Measurements from ENCODE around the gene SPNS3.

Gene SPNS3

GRCh38 chr17:4490637-4491061 lies 56.9 kb downstream of the SPNS3 start:
- DNase-seq = no peak

DNA sequence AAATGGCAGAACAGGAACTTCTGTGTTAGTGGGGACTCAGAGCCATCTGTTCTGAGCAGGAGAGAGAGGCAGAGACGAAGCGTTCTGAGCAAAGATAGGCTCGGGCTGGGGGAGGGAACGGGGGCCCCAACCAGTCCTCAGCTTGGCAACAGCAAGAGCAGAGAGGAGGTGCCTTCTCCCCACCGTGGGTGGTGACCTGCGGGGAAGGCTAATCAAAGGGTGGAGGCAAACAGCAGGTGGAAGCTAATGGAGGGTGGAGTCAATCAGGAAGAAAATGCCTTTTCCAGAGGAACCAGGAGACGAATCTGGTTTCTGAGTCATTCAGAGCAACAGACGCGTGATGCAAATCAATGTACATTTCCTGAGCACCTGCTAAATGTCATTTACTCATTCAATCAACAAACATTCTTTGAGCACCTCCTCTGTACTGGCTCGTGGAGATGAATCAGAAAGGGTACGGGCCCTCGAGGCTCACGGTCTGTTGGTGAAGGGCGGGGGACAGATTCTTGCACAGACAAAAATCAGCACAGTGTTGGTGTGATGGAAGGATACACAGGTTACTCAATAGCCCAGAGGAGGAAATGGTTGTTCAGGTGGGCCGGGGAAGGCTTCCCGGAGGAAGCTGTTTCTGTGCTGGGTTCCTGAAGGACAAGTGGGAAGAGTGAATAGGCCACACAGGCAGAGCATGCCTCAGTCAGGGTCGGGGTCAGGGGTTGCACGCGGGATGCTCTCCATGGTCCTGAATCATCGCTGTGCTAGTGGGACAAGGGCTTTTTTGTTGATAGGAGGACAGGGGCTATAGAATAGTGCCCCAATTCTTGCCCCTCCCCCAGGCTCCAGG lies 59.2 kb downstream of the SPNS3 start:
- DNase-seq = peak; percentile 32 to 57 (median 38)

GRCh38 chr17:4497101-4497824 lies 63.5 kb downstream of the SPNS3 start:
- peak; percentile 29 to 41 (median 36) for DNase-seq

DNA sequence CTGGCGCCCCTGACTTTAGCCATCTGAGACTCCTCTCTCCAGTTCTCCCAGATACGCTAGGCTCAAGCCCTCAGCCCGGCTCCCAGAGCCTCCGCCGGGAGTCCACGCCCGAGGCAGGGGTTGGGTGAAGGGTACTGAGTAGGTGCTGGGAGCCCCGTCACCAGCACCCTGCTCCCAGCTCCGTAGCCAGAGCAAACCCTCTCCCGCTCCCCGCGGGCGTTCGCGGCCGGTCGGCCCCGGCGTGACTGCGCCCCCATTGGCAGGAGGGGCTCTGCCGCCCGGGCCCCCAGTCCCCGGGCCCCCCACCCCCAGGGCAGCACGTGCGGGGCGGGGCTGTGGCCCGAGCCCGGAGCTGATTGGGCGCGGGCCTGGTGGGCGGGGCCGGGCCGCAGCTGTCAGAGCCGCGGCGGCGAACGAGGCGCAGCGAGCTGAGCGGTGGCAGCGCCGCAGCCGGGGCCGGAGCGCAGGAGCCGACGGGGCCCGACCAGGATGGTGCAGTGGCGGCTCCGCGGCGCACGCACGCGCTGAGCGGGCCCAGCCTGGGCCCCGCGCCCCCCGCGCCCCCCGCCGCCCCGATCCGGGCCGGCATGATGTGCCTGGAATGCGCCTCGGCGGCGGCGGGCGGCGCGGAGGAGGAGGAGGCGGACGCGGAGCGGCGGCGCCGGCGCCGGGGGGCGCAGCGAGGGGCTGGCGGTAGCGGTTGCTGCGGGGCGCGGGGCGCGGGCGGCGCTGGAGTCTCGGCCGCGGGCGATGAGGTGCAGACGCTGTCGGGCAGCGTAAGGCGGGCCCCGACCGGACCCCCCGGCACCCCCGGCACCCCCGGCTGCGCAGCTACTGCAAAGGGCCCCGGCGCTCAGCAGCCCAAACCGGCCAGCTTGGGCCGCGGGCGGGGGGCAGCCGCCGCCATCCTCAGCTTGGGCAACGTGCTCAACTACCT lies 65.0 kb downstream of the SPNS3 start, which contains the start of gene SPNS2:
SPNS2 (plus strand) TSS at position 421 of the 937 bp plus-strand sequence; CDS start at position 588, 167 bp downstream.
- DNase-seq = peak; percentile 55 to 88 (median 74)

GRCh38 chr17:4499431-4500190 lies 65.9 kb downstream of the SPNS3 start:
- peak in 2 of 3 donors; percentile 27 to 56 for DNase-seq

DNA sequence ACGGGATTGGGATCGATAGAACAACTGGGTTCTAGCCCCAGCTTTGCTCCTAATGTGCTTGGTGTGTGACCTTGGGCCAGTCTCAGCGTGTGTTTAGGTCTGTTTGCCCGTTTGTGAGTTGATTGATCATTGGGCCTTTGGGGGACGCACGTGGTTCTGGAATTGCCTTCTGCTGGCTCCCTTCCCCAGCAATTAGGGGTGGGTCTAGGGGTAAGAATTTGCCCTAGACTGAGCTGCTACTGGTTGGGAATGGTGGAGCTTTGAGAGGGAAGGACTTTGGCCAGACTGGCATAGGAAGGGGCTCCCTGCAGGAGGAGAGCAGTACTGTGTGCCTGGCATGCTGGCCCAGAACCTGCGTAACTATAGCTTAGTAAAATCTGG lies 66.4 kb downstream of the SPNS3 start:
- DNase-seq = no peak

GRCh38 chr17:4501295-4501949 lies 67.7 kb downstream of the SPNS3 start:
- no peak for DNase-seq

GRCh38 chr17:4502466-4503154 lies 68.9 kb downstream of the SPNS3 start:
- no peak for DNase-seq

GRCh38 chr17:4503283-4504025 lies 69.7 kb downstream of the SPNS3 start:
- DNase-seq = no peak

- no peak for DNase-seq
These were observed 70.4 kb downstream of the SPNS3 start for GRCh38 chr17:4504188-4504587.

DNA sequence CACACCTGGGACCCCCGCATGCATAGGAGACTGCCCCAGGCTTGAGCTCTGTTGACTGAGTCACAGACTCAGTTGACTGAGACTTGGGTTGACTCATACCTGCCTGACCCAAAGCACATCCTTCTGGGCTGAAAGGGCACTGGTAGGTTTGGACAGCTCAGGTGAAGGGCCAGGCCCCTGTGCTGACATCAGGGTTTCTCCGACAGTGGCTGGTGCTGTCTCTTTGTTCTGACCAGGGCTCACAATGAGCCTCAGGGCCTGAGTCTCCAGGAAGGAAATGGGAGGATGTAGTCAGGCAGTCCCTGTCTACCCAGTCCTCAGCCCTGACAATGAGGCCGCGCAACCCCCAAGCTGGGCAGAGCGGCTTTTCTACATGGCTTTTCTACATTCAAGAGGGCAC lies 71.4 kb downstream of the SPNS3 start:
- no peak for DNase-seq

DNA sequence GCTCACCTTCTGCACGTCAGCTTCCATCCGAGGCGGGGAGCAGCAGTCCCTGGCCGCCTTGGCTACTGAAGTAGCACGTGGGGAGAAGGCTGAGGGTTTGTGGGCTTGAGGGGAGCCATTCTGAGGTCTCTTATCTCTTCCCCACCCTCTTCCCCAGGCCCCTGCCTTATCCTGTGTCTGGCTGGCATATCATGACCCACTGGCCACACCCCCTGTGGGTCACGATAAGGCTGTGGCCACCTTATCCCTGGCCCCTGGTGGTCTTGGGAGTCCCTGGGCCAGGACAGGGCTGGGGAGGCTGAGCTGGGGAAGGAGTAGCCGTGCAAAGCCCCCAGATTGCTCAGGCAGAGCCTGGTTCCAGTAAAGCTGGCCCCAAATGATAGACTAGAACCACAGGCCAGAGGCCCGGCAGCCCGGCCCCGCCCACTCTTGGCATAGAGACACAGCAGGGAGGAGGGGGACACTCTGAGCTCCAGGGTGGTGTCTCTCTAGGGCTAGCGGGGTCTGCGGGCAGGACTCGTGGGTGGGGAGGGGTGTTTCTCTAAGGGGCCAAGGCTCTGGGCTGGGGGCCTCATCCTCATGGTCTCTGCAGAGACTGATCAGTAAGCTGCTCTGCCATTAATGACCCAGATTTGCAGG lies 72.6 kb downstream of the SPNS3 start:
- DNase-seq = no peak

DNA sequence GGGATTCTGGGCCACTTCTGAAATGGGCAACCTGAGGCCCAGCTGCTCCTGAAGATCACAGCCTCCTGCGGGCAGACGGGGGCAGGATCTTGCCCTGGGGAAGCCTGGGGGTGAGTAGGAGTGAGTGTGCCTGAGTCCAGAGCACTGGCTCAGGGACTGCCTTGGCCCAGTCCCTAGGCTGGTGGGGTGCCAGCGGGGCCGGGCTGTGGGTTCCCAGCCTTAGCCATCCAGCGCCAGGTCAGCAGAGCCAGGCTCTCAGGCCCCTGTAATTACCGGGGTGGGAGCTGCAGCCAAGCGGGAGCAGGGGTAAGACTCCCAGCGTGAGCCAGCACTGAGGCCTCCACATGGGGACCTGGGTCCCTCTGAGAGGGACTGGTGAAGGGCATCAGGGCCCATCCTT lies 73.2 kb downstream of the SPNS3 start:
- no peak for DNase-seq

DNA sequence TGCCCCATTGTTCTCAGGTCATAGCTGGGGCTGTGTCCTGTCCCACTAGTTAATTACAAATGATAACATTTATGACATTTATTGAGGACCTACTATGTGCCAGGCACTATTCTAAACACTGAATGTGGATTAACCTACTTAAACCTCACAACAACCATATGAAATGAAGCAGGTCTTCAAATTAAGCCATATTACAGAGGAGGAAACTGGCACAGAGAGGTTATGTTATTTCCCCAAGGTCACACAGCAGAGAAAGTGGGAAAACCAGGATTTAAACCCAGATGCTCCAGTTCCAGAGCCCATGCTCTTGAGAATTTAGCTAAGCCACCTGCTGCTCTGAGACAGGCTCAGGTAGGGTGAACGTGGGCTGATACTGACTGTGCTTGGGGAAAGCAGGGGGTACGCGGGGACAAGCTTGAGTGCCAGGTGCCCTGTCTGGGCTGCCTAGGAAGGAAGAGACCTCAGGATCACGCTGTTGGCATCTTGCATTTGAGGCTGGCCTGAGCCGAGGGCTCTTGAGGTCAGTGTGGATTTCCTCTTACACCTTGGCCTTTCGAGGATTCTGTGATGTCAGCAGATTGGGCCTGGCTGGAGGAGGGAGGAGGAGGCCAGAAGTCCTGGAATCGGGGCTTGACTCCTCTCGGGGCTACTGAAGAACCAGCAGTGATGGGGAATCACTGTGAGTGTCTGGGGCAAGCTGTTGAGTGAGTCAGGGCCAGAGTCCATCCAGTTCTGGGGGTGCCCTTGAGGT lies 73.8 kb downstream of the SPNS3 start:
- DNase-seq = no peak

DNA sequence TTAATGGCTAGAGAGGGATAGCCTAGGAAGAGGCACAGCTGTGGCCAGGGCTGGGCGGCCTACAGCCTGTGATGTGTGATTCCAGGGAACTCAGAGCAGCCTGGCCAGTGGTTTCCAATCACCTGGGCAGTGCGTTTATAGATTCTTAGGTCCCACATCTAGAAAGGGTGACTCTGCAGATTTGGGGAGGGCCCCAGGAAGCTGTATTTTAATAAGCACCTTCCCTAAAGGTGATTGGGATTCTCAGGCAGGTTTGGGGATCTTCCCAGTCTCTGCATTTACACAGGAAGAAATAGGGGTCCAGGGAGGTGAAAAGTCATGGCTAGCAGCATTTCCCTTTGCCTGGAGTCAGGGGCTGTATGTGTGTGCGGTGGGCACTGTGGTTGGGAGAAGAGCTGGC lies 74.5 kb downstream of the SPNS3 start:
- no peak for DNase-seq

- DNase-seq = peak; percentile 32 to 46 (median 39)
These were observed 75.7 kb downstream of the SPNS3 start for GRCh38 chr17:4509401-4509800.

GRCh38 chr17:4509923-4510617 lies 76.3 kb downstream of the SPNS3 start:
- DNase-seq = peak; percentile 41 to 54 (median 47)

- peak in 1 of 3 donors; percentile 34 for DNase-seq
These were observed 76.8 kb downstream of the SPNS3 start for GRCh38 chr17:4510618-4510941.
